ENCODE results near the gene ATG4C.

DNA sequence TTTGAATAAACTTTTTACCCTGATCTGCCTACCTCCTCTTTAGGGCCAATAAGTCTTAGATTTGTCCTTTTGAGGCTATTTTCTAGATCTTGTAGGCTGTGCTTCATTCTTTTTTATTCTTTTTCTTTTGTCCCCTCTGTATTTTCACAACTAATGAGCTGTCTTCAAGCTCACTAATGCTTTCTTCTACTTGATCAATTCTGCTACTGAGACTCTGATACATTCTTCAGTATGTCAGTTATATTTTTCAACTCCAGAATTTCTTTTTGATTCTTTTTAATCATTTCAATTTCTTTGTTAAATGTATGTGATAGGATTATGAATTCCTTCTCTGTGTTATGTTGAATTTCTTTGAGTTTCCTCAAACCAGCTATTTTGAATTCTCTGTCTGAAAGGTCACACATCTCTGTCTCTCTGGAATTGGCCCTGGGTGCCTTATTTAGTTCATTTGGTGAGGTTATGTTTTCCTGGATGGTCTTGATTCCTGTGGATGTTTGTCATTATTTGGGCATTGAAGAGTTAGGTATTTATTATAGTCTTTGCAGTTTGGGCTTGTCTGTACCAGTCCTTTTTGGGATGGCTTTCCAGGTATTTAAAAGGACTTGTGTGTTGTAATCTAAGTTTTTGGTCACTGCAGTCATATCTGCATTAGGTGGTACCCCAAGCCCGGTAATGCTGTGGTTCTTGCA is 11.2 kb upstream of the ATG4C start:
- TF ChIP-seq CTCF (IDR thresholded peaks at IDR 0.05; ENCODE audit: low read length), result no peak
- no peak for TF ChIP-seq EZH2 (IDR thresholded peaks at IDR 0.05; ENCODE audit: borderline replicate concordance, low read length)
